Neural cell (in vitro differentiated cells): ENCODE results near the gene L3MBTL4. TPM values are rescaled to one million over a fixed set of nuclear protein-coding genes. Genes with fewer than 3 reads are reported as not detected.

Experiments
- H2AFZ ChIP-seq: fragments of 200-600, 300-800 bp; sonication (generic), shearing (Covaris generic); 2 replicates; pipeline ENCODE4 v1.6.0; 2014; ENCODE audit warnings: low read depth, mild to moderate bottlenecking, antibody characterized with exemption, low read length, moderate library complexity
- H3F3A ChIP-seq: fragments of 200-600 bp; shearing (Covaris generic); 2 replicates; pipeline ENCODE4 v1.6.1; 2016; ENCODE audit warnings: mild to moderate bottlenecking, moderate library complexity, mixed read lengths, antibody characterized with exemption, low read length; ENCODE audit not compliant: insufficient read depth, poor library complexity, severe bottlenecking
- H3K27ac ChIP-seq: fragments of 200-600, 300-800 bp; sonication (generic), shearing (Covaris generic); 2 replicates; pipeline ENCODE4 v1.5.1; 2014; ENCODE audit warnings: mild to moderate bottlenecking, low read length, moderate library complexity
- H3K27me3 ChIP-seq: fragments of 300-800, 200-600 bp; sonication (generic), shearing (Covaris generic); 2 replicates; pipeline ENCODE4 v1.6.0; 2014; ENCODE audit warnings: mild to moderate bottlenecking, low read depth, low read length, moderate library complexity; ENCODE audit not compliant: insufficient read depth
- H3K36me3 ChIP-seq: fragments of 300-800, 200-600 bp; sonication (generic), shearing (Covaris generic); 2 replicates; pipeline ENCODE4 v1.5.1; 2014; ENCODE audit warnings: mild to moderate bottlenecking, antibody characterized with exemption, low read length, moderate library complexity; ENCODE audit not compliant: insufficient read depth
- H3K4me2 ChIP-seq: fragments of 300-800, 200-600 bp; sonication (generic), shearing (Covaris generic); 2 replicates; pipeline ENCODE4 v1.6.0; 2014; ENCODE audit warnings: mild to moderate bottlenecking, low read length
- H3K4me3 ChIP-seq: fragments of 300-800, 200-600 bp; sonication (generic), shearing (Covaris generic); 2 replicates; pipeline ENCODE4 v1.5.1; 2014; ENCODE audit warnings: mild to moderate bottlenecking, low read length, moderate library complexity
- H3K79me2 ChIP-seq: fragments of 200-600 bp; shearing (Covaris generic); replicated peaks from 2 replicates; pipeline ENCODE4 v1.6.0; 2014; ENCODE audit warnings: mild to moderate bottlenecking, low read length, moderate library complexity; ENCODE audit not compliant: insufficient read depth
- H3K9ac ChIP-seq: fragments of 300-800, 200-600 bp; sonication (generic), shearing (Covaris generic); 2 replicates; pipeline ENCODE4 v1.6.1; 2016; ENCODE audit warnings: mild to moderate bottlenecking, low read length, mixed read lengths
- H3K9me2 ChIP-seq: fragments of 200-600 bp; shearing (Covaris generic); 2 replicates; pipeline ENCODE4 v1.6.1; 2016; ENCODE audit warnings: mild to moderate bottlenecking, low read length, mixed read lengths; ENCODE audit not compliant: insufficient read depth
- H3K9me3 ChIP-seq: fragments of 200-600, 300-800 bp; sonication (generic), shearing (Covaris generic); 2 replicates; pipeline ENCODE4 v1.6.1; 2016; ENCODE audit warnings: mild to moderate bottlenecking, mixed run types, low read length, moderate library complexity, mixed read lengths
- H4K20me1 ChIP-seq: fragments of 200-600 bp; shearing (Covaris generic); 2 replicates; pipeline ENCODE4 v1.6.1; 2016; ENCODE audit warnings: mild to moderate bottlenecking, mixed run types; ENCODE audit not compliant: insufficient read depth
- CTCF ChIP-seq: fragments of 450-650 bp; IDR thresholded peaks from 2 replicates; pipeline ENCODE4 v1.5.1; 2014; ENCODE audit warnings: antibody characterized with exemption, mild to moderate bottlenecking, moderate library complexity; ENCODE audit not compliant: poor library complexity, severe bottlenecking
- EP300 ChIP-seq: fragments of 450-650 bp; conservative IDR thresholded peaks from 2 replicates; pipeline ENCODE4 v1.6.1; 2014; ENCODE audit warnings: antibody characterized with exemption, mild to moderate bottlenecking, moderate library complexity; ENCODE audit not compliant: poor library complexity, severe bottlenecking
- EZH2 ChIP-seq: fragments of 200-600, 300-800 bp; shearing (Covaris generic), sonication (generic); IDR thresholded peaks from 2 replicates; pipeline ENCODE4 v1.6.1; 2014; ENCODE audit warnings: antibody characterized with exemption, low read length, borderline replicate concordance, mild to moderate bottlenecking; ENCODE audit not compliant: insufficient read depth, poor library complexity, severe bottlenecking
- MXI1 ChIP-seq: fragments of 450-650 bp; conservative IDR thresholded peaks from 2 replicates; pipeline ENCODE4 v1.6.1; 2014; ENCODE audit warnings: antibody characterized with exemption, mild to moderate bottlenecking; ENCODE audit not compliant: poor library complexity, severe bottlenecking
- POLR2AphosphoS5 ChIP-seq: IDR thresholded peaks from 2 replicates; pipeline ENCODE4 v1.6.1; 2012
- RAD21 ChIP-seq: fragments of 450-650 bp; conservative IDR thresholded peaks from 2 replicates; pipeline ENCODE4 v1.6.1; 2014; ENCODE audit warnings: antibody characterized with exemption, mild to moderate bottlenecking, moderate library complexity
- SMC3 ChIP-seq: fragments of 450-650 bp; conservative IDR thresholded peaks from 2 replicates; pipeline ENCODE4 v1.6.1; 2014; ENCODE audit warnings: antibody characterized with exemption, mild to moderate bottlenecking, moderate library complexity; ENCODE audit not compliant: poor library complexity
- TAF1 ChIP-seq: IDR thresholded peaks from 2 replicates; pipeline ENCODE4 v1.6.1; 2012; ENCODE audit warnings: low read depth
- polyA plus RNA-seq: library from polyadenylated mRNA; depleted of rRNA; stranded (reverse); fragments of >200 nt; gene quantifications from 2 replicates; pipeline ENCODE4 v1.2.3, GENCODE V29; 2014
- TF ChIP-seq, protein P1 (sequence below): IDR thresholded peaks from 2 replicates; pipeline ENCODE4 v1.6.1; 2012; ENCODE audit warnings: borderline replicate concordance

Gene L3MBTL4
- polyA plus RNA-seq, 1 donor from 2014 or later = 0.90 TPM

GRCh38 chr18:5964996-5965395 lies 449.7 kb downstream of the L3MBTL4 start:
- H3K9me3 ChIP-seq = no peaks in the 10 kb centered on the region
- no peaks in the 10 kb centered on the region for H4K20me1 ChIP-seq
- H3K27ac ChIP-seq = no peak overlapping the region
- TF ChIP-seq POLR2AphosphoS5 = no peak
- no peak for TF ChIP-seq SMC3
- no peak for TF ChIP-seq RAD21
- TF ChIP-seq MXI1 = no peak
- TF ChIP-seq EZH2 = no peak
- no peak for TF ChIP-seq TAF1
- TF ChIP-seq CTCF = no peak
- no peak for TF ChIP-seq EP300
- TF ChIP-seq, protein P1, sequence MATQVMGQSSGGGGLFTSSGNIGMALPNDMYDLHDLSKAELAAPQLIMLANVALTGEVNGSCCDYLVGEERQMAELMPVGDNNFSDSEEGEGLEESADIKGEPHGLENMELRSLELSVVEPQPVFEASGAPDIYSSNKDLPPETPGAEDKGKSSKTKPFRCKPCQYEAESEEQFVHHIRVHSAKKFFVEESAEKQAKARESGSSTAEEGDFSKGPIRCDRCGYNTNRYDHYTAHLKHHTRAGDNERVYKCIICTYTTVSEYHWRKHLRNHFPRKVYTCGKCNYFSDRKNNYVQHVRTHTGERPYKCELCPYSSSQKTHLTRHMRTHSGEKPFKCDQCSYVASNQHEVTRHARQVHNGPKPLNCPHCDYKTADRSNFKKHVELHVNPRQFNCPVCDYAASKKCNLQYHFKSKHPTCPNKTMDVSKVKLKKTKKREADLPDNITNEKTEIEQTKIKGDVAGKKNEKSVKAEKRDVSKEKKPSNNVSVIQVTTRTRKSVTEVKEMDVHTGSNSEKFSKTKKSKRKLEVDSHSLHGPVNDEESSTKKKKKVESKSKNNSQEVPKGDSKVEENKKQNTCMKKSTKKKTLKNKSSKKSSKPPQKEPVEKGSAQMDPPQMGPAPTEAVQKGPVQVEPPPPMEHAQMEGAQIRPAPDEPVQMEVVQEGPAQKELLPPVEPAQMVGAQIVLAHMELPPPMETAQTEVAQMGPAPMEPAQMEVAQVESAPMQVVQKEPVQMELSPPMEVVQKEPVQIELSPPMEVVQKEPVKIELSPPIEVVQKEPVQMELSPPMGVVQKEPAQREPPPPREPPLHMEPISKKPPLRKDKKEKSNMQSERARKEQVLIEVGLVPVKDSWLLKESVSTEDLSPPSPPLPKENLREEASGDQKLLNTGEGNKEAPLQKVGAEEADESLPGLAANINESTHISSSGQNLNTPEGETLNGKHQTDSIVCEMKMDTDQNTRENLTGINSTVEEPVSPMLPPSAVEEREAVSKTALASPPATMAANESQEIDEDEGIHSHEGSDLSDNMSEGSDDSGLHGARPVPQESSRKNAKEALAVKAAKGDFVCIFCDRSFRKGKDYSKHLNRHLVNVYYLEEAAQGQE = no peak
- no peak overlapping the region for H2AFZ ChIP-seq
- no peak overlapping the region for H3K9ac ChIP-seq
- H3K79me2 ChIP-seq = no peaks in the 10 kb centered on the region
- H3K27me3 ChIP-seq = no peaks in the 10 kb centered on the region
- no peak overlapping the region for H3K4me3 ChIP-seq
- no peaks in the 10 kb centered on the region for H3K9me2 ChIP-seq
- H3K36me3 ChIP-seq = no peaks in the 10 kb centered on the region
- H3F3A ChIP-seq = no peaks in the 10 kb centered on the region
- H3K4me2 ChIP-seq = no peak overlapping the region

- Histone ChIP-seq H3K27me3 (no peaks in the 10 kb centered on the region), H4K20me1 (no peaks in the 10 kb centered on the region), H3K79me2 (no peaks in the 10 kb centered on the region), H3K9ac (no peak overlapping the region), H3F3A (no peaks in the 10 kb centered on the region), H3K27ac (no peak overlapping the region), H3K36me3 (no peaks in the 10 kb centered on the region), H2AFZ (no peak overlapping the region), H3K4me3 (no peak overlapping the region), H3K9me2 (no peaks in the 10 kb centered on the region), H3K4me2 (no peak overlapping the region), H3K9me3 (no peaks in the 10 kb centered on the region)
- no peak for TF ChIP-seq EP300
- TF ChIP-seq EZH2 = no peak
- no peak for TF ChIP-seq TAF1
- TF ChIP-seq CTCF = no peak
- TF ChIP-seq MXI1 = no peak
- no peak for TF ChIP-seq POLR2AphosphoS5
- TF ChIP-seq, protein P1 = no peak
- no peak for TF ChIP-seq SMC3
- no peak for TF ChIP-seq RAD21
Observed at GRCh38 chr18:5964596-5964995, 450.1 kb downstream of the L3MBTL4 start.
